HL-60 (cell line): Measurements from ENCODE around the gene BLMH.
A peak's percentile ranks its signal among the peaks of the same experiment; 100 is the strongest.
"Not testable (repeated sequence)": the region's sequence is repeated elsewhere in the genome, so short reads cannot be mapped to it uniquely, and the experiment has no call there.

Experiments used
- DNase-seq, 2 experiments: peaks; one replicate each; pipeline ENCODE4 v3.0.0-alpha.2; 2010 to 2020; ENCODE audit warnings: low read depth in 1 of 2, low spot score in 1 of 2
- H3K27ac ChIP-seq: fragments of 250-450 bp; sonication (Bioruptor Pico); replicated peaks from 2 replicates; pipeline ENCODE4 v1.5.1; 2020; ENCODE audit warnings: mild to moderate bottlenecking, moderate library complexity
- H3K27me3 ChIP-seq: fragments of 250-450 bp; sonication (Bioruptor Pico); 2 replicates; pipeline ENCODE4 v1.5.1; 2021; ENCODE audit warnings: mild to moderate bottlenecking, moderate library complexity; ENCODE audit not compliant: insufficient read depth, poor library complexity, severe bottlenecking
- H3K4me3 ChIP-seq: replicated peaks from 2 replicates; pipeline ENCODE4 v1.5.1; 2011; ENCODE audit warnings: mild to moderate bottlenecking, control low read depth, low read length; ENCODE audit not compliant: insufficient read depth
- CTCF ChIP-seq: IDR thresholded peaks from one replicate; pipeline ENCODE4 v1.5.1; 2011; ENCODE audit warnings: low read length, control low read depth, inconsistent platforms; ENCODE audit not compliant: insufficient read depth
- GABPA ChIP-seq: IDR thresholded peaks from 2 replicates; pipeline ENCODE4 v1.6.1; 2012; ENCODE audit warnings: low read depth
- POLR2AphosphoS5 ChIP-seq: IDR thresholded peaks from 2 replicates; pipeline ENCODE4 v1.6.1; 2012; ENCODE audit warnings: low read depth
- REST ChIP-seq: IDR thresholded peaks from 2 replicates; pipeline ENCODE4 v1.6.1; 2012; ENCODE audit warnings: low read depth; ENCODE audit not compliant: insufficient replicate concordance
- SPI1 ChIP-seq: IDR thresholded peaks from 2 replicates; pipeline ENCODE4 v1.6.1; 2012; ENCODE audit warnings: low read depth, mild to moderate bottlenecking, borderline replicate concordance

The BLMH gene

GRCh38 chr17:30208214-30208613 lies 83.5 kb downstream of the BLMH start:
- Histone ChIP-seq H3K4me3 (no peak overlapping the region), H3K27ac (no peak overlapping the region), H3K27me3 (no peaks in the 10 kb centered on the region)
- no peak for TF ChIP-seq CTCF
- TF ChIP-seq GABPA, result no peak
- 0 out of 2 replicates have a peak, but pooled peaks have one; percentile 3 for TF ChIP-seq SPI1
- no peak for TF ChIP-seq POLR2AphosphoS5
- DNase-seq, result no peak

GRCh38 chr17:30207655-30208054 lies 84.1 kb downstream of the BLMH start:
- H3K27ac ChIP-seq, result no peak overlapping the region
- no peak for TF ChIP-seq POLR2AphosphoS5
- TF ChIP-seq GABPA, result no peak
- no peak for TF ChIP-seq REST
- TF ChIP-seq SPI1, result no peak
- no peak overlapping the region for H3K4me3 ChIP-seq
- no peaks in the 10 kb centered on the region for H3K27me3 ChIP-seq
- DNase-seq, result no peak

- TF ChIP-seq POLR2AphosphoS5, result no peak
- no peak for TF ChIP-seq REST
- H3K4me3 ChIP-seq, result no peak overlapping the region
- DNase-seq, result no peak
- no peaks in the 10 kb centered on the region for H3K27me3 ChIP-seq
- no peak overlapping the region for H3K27ac ChIP-seq
Measured at GRCh38 chr17:30203471-30203981, 88.2 kb downstream of the BLMH start.

GRCh38 chr17:30200656-30201055 lies 91.1 kb downstream of the BLMH start:
- not testable (repeated sequence) for H3K27me3 ChIP-seq, H3K27ac ChIP-seq, DNase-seq, H3K4me3 ChIP-seq

- Histone ChIP-seq H3K27me3 (no peaks in the 10 kb centered on the region), H3K27ac (no peak overlapping the region), H3K4me3 (no peak overlapping the region)
- no peak for DNase-seq
- TF ChIP-seq CTCF (no peak), REST (no peak), POLR2AphosphoS5 (no peak), SPI1 (no peak), GABPA (no peak)
Measured at GRCh38 chr17:30200106-30200505, 91.6 kb downstream of the BLMH start.
